ENCODE data around the gene TC2N. TPM values are rescaled to one million over a fixed set of nuclear protein-coding genes. Genes with fewer than 3 reads are reported as not detected.

The TC2N gene
- total and polyA plus RNA-seq, 9 of the 15 experiments (the other 6 are each of a cell fraction or from before 2014, with no cell fraction given): 2.0 to 12.5 (median 7.3) TPM

GRCh38 chr14:91753501-91754128 is 113.7 kb downstream of the TC2N start:
- FAIRE-seq (no peak), DNase-seq (ENCODE audit: extremely low read depth in 1 of 4, low spot score in 3 of 4) (no peak), ATAC-seq (no peak)
- intact Hi-C loops (cut with micrococcal nuclease): no loop called here
- no peaks in the 10 kb centered on the region; a peak in 1 of 5 replicates for H3K4me1 ChIP-seq (replicated peaks in 1 of 2; ENCODE audit: control insufficient read depth in 2 of 2, insufficient read depth in 2 of 2, low read length in 2 of 2)
- in situ Hi-C loops (cut with MboI): no loop called here
- CTCF ChIA-PET (ENCODE audit: low intra/inter-chr PET ratio): no interaction called here
- POLR2A ChIA-PET: no interaction called here
- no peak overlapping the region for H3K27ac ChIP-seq (ENCODE audit: extremely low read depth, low read depth, low read length)
- no peak overlapping the region for H2AFZ ChIP-seq (ENCODE audit: low read depth, low read length)
- no peaks in the 10 kb centered on the region for H3K79me2 ChIP-seq (ENCODE audit: control insufficient read depth, insufficient read depth, low read length)
- no peaks in the 10 kb centered on the region for H3K9me3 ChIP-seq (replicated peaks; ENCODE audit: control insufficient read depth, insufficient read depth, low read depth, low read length)
- H3K27me3 ChIP-seq (ENCODE audit: control insufficient read depth in 2 of 2, insufficient read depth in 2 of 2, low read length in 2 of 2): no peaks in the 10 kb centered on the region
- no peak overlapping the region for H3K4me3 ChIP-seq
- no peaks in the 10 kb centered on the region for H3K9me1 ChIP-seq (ENCODE audit: control insufficient read depth, insufficient read depth, low read length)
- 37% methylated on average over 4 of the region's 4 CpGs for WGBS (ENCODE audit: insufficient coverage, low coverage, missing lambda C conversion rate)
- H3K9ac ChIP-seq (ENCODE audit: insufficient read depth in 1 of 2, low read depth in 2 of 2, low read length in 2 of 2): no peak overlapping the region
- H3K36me3 ChIP-seq (ENCODE audit: control insufficient read depth, insufficient read depth, low read length): no peaks in the 10 kb centered on the region
- H4K20me1 ChIP-seq (replicated peaks; ENCODE audit: control insufficient read depth, insufficient read depth, low read length): no peaks in the 10 kb centered on the region
- BruUV-seq (replicated peaks): no TSS peak
- no peak overlapping the region for H3K4me2 ChIP-seq (ENCODE audit: insufficient read depth, low read length)
- no peak for TF ChIP-seq ZBTB12 (CRISPR knock-in tag; IDR thresholded peaks at IDR 0.05)
- no peak for TF ChIP-seq FOXJ2 (tag; IDR thresholded peaks at IDR 0.05)
- no peak for TF ChIP-seq PBX2 (CRISPR knock-in tag; IDR thresholded peaks at IDR 0.05; ENCODE audit: low read depth)
- TF ChIP-seq PBX2 (tag; conservative IDR thresholded peaks at IDR 0.05; ENCODE audit: low read depth): no peak
- no peak for TF ChIP-seq ZNF347 (CRISPR knock-in tag; IDR thresholded peaks at IDR 0.05; ENCODE audit: low read depth)
- no peak for TF ChIP-seq KAT2B (IDR thresholded peaks at IDR 0.05; ENCODE audit: low read depth, low read length)
- no peak for TF ChIP-seq SPI1 (IDR thresholded peaks at IDR 0.05; ENCODE audit: borderline replicate concordance, low read depth, low read length)
- TF ChIP-seq NELFE (IDR thresholded peaks at IDR 0.05; ENCODE audit: insufficient read depth, insufficient read length): no peak
- TF ChIP-seq PRDM10 (IDR thresholded peaks at IDR 0.05; ENCODE audit: partially characterized antibody): no peak
- TF ChIP-seq ZNF512 (tag; IDR thresholded peaks at IDR 0.05): no peak
- TF ChIP-seq ELK1 (CRISPR knock-in tag; IDR thresholded peaks at IDR 0.05): no peak
